GM18507 (cell line): ENCODE data around the gene MRPS10.

Source experiments
- DNase-seq: peaks from one replicate; pipeline ENCODE4 v3.0.0; 2011; ENCODE audit warnings: low read depth; ENCODE audit not compliant: insufficient read length; ENCODE audit errors: extremely low spot score
- FAIRE-seq: peaks from 2 replicates; lab custom pipeline; 2011; peaks lifted over from hg19 to GRCh38; lab: Jason Lieb, UNC

MRPS10 gene

GRCh38 chr6:42158011-42158410, 59.6 kb downstream of the MRPS10 start:
- FAIRE-seq: no peak
- DNase-seq: no peak
